Measurements from ENCODE around the gene HAPLN1.

HAPLN1 gene

GRCh38 chr5:83718195-83718825, 2.3 kb downstream of the HAPLN1 start:
- no peak for DNase-seq (ENCODE audit: low read depth, low spot score)

GRCh38 chr5:83715236-83716065, 5.2 kb downstream of the HAPLN1 start:
- DNase-seq (ENCODE audit: low read depth, low spot score), result no peak

- DNase-seq (ENCODE audit: low read depth, low spot score), result no peak
Observed at GRCh38 chr5:83714810-83715209, 5.8 kb downstream of the HAPLN1 start.

- DNase-seq (ENCODE audit: low read depth, low spot score), result no peak
Observed at GRCh38 chr5:83711982-83712601, 8.6 kb downstream of the HAPLN1 start.

GRCh38 chr5:83709973-83710372, 10.7 kb downstream of the HAPLN1 start:
- DNase-seq (ENCODE audit: low read depth, low spot score), result no peak

- no peak for DNase-seq (ENCODE audit: low read depth, low spot score)
Observed at GRCh38 chr5:83708170-83708569, 12.5 kb downstream of the HAPLN1 start.

GRCh38 chr5:83703059-83703458, 17.6 kb downstream of the HAPLN1 start:
- DNase-seq (ENCODE audit: low read depth, low spot score), result no peak

GRCh38 chr5:83701886-83702285, 18.8 kb downstream of the HAPLN1 start:
- DNase-seq (ENCODE audit: low read depth, low spot score), result no peak

GRCh38 chr5:83689881-83690280, 30.8 kb downstream of the HAPLN1 start:
- DNase-seq (ENCODE audit: low read depth, low spot score), result no peak

- no peak for DNase-seq (ENCODE audit: low read depth, low spot score)
Observed at GRCh38 chr5:83688281-83688680, 32.4 kb downstream of the HAPLN1 start.

- DNase-seq (ENCODE audit: low read depth, low spot score), result no peak
Observed at GRCh38 chr5:83687124-83687619, 33.5 kb downstream of the HAPLN1 start.

GRCh38 chr5:83686251-83686650, 34.4 kb downstream of the HAPLN1 start:
- no peak for DNase-seq (ENCODE audit: low read depth, low spot score)

GRCh38 chr5:83683836-83684235, 36.8 kb downstream of the HAPLN1 start:
- DNase-seq (ENCODE audit: low read depth, low spot score), result peak; percentile 29

GRCh38 chr5:83672646-83673045, 48.0 kb downstream of the HAPLN1 start:
- DNase-seq (ENCODE audit: low read depth, low spot score), result no peak

- DNase-seq (ENCODE audit: low read depth, low spot score), result no peak
Observed at GRCh38 chr5:83672158-83672557, 48.5 kb downstream of the HAPLN1 start.

- no peak for DNase-seq (ENCODE audit: low read depth, low spot score)
Observed at GRCh38 chr5:83665631-83666030, 55.0 kb downstream of the HAPLN1 start.

- no peak for DNase-seq (ENCODE audit: low read depth, low spot score)
Observed at GRCh38 chr5:83662558-83662957, 58.1 kb downstream of the HAPLN1 start.

GRCh38 chr5:83657807-83658525, 62.7 kb downstream of the HAPLN1 start:
- DNase-seq (ENCODE audit: low read depth, low spot score), result no peak

GRCh38 chr5:83654427-83654994, 66.1 kb downstream of the HAPLN1 start:
- no peak for DNase-seq (ENCODE audit: low read depth, low spot score)

GRCh38 chr5:83653669-83654068, 67.0 kb downstream of the HAPLN1 start:
- no peak for DNase-seq (ENCODE audit: low read depth, low spot score)

- no peak for DNase-seq (ENCODE audit: low read depth, low spot score)
Observed at GRCh38 chr5:83645936-83646335, 74.7 kb downstream of the HAPLN1 start.

- no peak for DNase-seq (ENCODE audit: low read depth, low spot score)
Observed at GRCh38 chr5:83644301-83644700, 76.4 kb downstream of the HAPLN1 start.
